NCI-H446 (cell line): ENCODE data around the gene C17orf67.
"Not testable (repeated sequence)": the region's sequence is repeated elsewhere in the genome, so short reads cannot be mapped to it uniquely, and the experiment has no call there.

Experiments
- DNase-seq, 2 experiments: peaks; one replicate each; lab custom pipeline; 2025; lab: John Stamatoyannopoulos, UW

Gene C17orf67

DNA sequence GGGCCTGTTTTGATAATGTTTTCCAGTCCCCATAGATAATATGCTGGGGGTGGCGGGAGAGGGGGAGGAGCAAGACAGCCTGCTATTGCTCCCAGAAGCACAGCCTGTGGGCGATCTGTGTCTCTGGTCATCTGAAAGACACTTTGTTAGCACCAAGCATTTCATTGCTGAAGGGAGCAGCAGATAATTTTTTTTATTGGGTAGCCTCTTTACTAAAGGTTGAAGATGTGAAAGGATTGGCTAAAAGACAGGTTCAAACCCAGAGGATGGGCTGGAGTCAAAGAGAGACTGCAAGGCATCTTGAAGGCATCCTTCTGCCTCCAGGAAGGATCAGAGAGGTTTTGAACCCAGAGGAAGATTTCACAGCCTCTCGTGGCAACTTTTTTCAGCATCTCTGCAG is 60.6 kb downstream of the C17orf67 start:
- no peak for DNase-seq

- DNase-seq = no peak
These were observed 61.3 kb downstream of the C17orf67 start for GRCh38 chr17:56772442-56772841.

GRCh38 chr17:56771975-56772374 is 61.7 kb downstream of the C17orf67 start:
- no peak for DNase-seq

DNA sequence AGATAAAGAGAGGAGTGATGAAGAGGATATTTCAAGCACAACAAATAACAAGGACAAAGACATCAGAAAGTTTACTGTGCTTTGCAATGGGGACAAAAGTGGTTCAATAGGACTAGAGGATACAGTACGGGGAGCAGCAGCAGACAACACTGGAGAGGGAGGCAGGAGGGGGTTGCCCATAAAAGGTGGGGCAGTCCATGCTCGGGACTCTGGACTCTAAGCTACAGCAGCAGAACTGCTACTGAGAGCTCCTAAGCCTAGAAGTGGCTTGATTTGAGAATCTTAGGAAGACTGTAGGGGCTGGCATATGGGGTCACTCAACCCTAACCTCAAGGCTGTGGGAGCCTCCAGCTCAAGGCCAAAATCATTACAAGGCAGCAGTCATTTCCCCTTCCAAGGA is 62.2 kb downstream of the C17orf67 start:
- no peak for DNase-seq

DNA sequence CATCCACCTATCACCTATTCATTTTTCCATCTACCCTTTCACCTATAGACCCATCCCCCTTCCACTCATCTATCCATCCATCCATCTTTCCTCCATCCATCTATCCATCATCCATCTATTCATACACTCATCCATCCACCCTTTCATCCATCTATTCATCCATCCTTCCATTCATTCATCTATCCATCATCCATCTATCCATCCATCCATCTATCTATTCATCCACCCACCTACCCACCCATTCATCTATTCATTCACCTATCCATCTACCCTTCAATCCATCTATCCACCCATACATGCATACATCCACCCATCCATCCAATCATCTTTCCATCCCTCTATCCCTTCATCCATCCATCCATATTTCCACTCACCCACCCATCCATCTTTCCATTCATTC is 63.3 kb downstream of the C17orf67 start:
- DNase-seq = no peak

DNA sequence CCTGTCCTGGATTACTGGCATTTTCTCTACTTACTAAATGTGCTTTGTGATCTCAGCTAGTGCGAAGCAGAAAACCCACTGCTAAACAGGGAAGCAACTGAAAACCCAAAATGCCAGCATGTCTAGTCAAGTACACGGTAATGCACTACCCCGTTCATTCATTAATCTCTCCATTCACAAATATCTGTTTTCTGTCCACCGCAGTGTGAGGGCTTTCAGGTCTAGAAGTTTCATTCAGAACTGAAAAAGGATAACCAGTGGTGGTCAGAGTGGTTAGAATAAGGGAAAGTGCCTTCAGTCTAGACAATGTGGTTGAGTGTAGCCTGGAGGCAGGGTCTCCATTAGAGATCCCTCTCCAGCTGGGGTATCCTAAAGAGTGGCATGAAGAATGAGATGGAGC is 68.3 kb downstream of the C17orf67 start:
- DNase-seq = no peak

GRCh38 chr17:56762988-56763387 is 70.7 kb downstream of the C17orf67 start:
- DNase-seq = no peak

GRCh38 chr17:56762144-56762543 is 71.6 kb downstream of the C17orf67 start:
- no peak for DNase-seq

DNA sequence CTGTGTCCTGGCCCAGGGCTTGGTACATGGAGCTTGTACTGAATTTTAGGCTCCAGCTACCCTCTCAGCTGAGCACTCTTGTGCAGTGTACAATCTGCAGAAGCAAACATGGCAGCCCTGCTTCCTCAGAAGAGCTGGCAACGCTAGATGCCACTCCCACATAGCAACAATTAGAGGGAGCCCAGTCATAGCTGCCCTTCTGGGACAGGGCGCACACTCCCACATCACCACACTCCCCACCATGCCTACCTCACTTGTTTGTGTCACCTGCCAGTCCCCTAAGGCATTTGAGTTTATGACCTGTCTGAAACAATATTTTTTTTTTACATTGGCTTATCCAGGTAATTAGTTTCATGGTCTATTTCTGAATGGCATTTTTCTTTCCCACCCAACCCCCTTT is 72.3 kb downstream of the C17orf67 start:
- DNase-seq = no peak

- DNase-seq = not testable (repeated sequence)
These were observed 76.1 kb downstream of the C17orf67 start for GRCh38 chr17:56757611-56758010.

- no peak for DNase-seq
These were observed 77.2 kb downstream of the C17orf67 start for GRCh38 chr17:56756536-56756935.

DNA sequence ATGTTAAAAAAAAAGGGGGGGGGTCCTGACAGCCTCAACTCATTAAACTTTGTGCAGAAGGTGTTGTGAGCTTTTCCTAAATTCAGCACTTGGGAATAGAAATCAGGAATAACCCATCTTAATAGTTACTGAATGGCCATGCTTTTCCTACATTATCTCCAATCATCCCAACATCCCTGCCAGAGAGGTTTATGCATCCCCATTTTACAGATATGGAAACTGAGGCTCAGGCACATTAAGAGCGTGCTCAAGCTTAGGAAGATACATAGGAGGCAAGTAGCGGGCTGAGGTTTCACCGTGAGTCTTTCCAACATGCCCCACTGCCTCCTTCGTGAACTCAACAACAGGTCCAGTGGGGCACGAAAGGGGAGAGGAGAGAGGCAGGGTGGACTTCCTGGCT is 78.4 kb downstream of the C17orf67 start:
- DNase-seq = no peak

DNA sequence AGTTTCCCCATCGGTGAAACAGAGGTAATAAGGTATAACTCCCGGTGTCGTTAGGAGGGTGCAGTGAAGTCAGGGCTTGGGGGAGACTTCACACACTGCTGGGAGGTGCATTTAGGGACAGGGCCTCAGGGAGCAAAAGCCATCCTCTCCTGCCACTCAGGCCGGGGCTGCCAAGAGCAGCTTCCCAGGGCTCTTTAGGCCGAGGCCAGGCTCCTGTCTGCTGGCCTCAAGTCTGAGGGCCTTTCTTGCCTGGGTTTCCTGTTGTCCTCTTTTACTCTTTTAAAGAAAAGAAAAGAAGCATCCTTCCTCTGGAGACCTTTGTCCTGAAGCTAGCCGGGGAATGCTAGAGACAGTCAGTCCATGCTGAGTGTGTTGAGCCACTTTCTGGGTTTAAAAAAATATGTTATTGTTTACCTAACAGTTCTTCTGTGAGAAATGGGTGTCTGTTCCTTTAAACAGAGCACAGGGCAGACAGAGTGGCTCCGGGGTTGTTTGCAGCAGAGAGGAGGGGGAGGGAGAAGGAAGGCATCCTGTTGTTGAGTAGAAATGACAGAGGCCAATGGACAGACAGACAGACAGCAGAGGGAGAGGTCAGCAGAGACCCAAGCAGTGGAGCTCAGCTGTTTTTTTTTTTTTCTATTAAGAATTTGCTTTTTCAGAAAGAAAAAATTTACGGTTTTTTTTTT is 79.1 kb downstream of the C17orf67 start:
- DNase-seq = peak in 1 of 2 experiments; percentile 33

GRCh38 chr17:56752263-56752836 is 81.4 kb downstream of the C17orf67 start:
- peak; percentile 44 to 50 for DNase-seq

DNA sequence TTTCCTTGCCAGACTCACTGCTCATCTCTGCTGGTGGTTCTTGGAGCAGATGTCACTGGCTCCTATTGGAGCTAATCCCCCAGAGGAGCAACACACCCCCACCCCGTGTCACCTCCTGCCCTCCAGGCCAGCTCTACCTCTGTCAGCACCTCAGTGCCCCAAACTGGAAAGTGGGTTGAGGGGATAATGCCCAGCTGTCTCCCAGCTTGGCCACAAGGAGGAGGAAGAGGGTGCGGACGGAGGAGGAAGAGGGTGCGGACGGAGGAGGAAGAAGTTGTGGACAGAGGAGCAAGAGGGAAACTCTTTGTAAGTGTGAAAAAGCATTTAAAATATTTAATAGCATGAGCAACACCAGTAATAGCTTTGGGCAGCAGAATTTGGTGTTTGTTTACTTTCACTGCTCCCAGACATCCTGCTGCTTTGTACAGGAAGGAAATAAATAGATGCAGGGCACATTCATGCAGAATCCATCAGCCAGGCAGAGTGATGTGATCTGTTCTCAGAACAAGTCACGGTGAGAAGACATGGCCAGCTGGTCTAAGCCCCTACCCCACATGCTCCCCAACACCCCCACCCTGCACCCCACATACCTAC is 82.5 kb downstream of the C17orf67 start:
- peak in 1 of 2 experiments; percentile 25 for DNase-seq

DNA sequence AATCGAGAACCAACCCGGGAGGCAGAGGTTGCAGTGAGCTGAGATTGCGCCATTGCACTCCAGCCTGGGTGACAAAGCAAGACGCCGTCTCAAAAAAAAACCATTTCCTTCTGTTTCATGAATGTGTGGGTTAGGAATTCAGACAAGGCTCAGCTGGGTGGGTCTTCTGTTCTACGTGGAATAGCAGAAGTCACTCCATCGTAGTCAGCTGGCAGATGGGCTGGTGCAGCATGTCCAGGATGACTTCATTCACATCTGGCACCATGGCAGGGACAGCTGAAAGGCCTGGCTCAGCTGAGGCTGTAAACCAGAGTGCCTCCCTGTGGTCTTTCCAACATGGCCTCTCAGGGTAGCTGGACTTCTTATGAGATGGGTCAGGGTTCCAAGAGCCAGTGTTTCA is 89.0 kb downstream of the C17orf67 start:
- DNase-seq = peak in 1 of 2 experiments; percentile 28

GRCh38 chr17:56742601-56743000 is 91.1 kb downstream of the C17orf67 start:
- DNase-seq = no peak
